IgD-negative memory B cell (primary cell): Measurements from ENCODE around the gene MYO16. TPM values are rescaled to one million over a fixed set of nuclear protein-coding genes. Genes with fewer than 3 reads are reported as not detected.

Experiments
- H3K27ac Mint-ChIP-seq, 3 donors: one replicate each; pipeline ENCODE4 v1.8.0; 2020 to 2022; ENCODE audit warnings: mild to moderate bottlenecking in 3 of 3, mixed read lengths in 3 of 3, moderate library complexity in 1 of 3
- H3K27me3 Mint-ChIP-seq: one replicate; pipeline ENCODE4 v1.8.0; 2021; ENCODE audit warnings: mixed read lengths
- H3K36me3 Mint-ChIP-seq: one replicate; pipeline ENCODE4 v1.8.0; 2020; ENCODE audit warnings: mild to moderate bottlenecking, mixed read lengths
- H3K4me1 Mint-ChIP-seq, 3 donors: one replicate each; pipeline ENCODE4 v1.8.0; 2020 to 2022; ENCODE audit warnings: mixed read lengths in 3 of 3, mild to moderate bottlenecking in 1 of 3
- H3K4me3 Mint-ChIP-seq, 4 donors: one replicate each; pipeline ENCODE4 v1.8.0; 2020 to 2022; ENCODE audit warnings: mild to moderate bottlenecking in 4 of 4, mixed read lengths in 4 of 4, moderate library complexity in 3 of 4
- H3K9me3 Mint-ChIP-seq, 3 donors: one replicate each; pipeline ENCODE4 v1.8.0; 2020 to 2021; ENCODE audit warnings: mixed read lengths in 3 of 3, mild to moderate bottlenecking in 1 of 3
- polyA plus RNA-seq: library from polyadenylated mRNA; unstranded; fragments of 300-500 nt; fragmentation: Illumina TruSeq; gene quantifications from one replicate; pipeline ENCODE4 v1.2.3, GENCODE V29; 2021

Gene MYO16
- polyA plus RNA-seq, 1 donor from 2014 or later = not detected

DNA sequence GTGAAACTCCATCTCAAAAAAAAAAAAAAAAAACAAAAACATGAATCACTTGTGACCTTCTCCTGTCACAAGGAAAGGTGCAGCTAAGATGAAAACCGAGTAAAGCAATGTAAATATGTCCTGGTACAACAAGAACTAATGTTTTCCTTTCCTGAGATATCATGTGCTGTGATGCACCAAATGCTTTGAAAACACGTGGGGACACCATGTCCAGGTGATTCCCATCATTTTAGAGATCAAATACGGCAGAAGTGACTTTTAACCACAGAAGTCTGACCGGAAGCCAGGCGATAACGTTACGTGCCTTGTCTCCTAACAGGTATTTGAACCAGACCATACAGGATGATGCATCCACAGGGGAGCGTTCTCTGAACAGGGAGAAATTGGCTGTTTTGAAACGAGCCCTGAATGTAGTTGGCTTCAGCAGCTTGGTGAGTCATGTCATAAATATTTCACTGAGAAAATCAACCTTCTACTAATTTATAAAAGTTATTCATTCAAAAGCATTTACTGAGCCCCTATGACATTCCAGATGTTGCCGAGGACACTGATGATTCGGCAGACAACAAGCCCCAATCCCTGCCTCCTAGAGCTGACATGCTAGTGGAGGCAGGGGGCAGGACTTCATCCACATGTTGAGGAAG, 328.1 kb downstream of the MYO16 start:
- no peaks in the 10 kb centered on the region for H3K36me3 Mint-ChIP-seq
- no peak overlapping the region for H3K4me3 Mint-ChIP-seq
- H3K4me1 Mint-ChIP-seq = peaks cover 0 to 2% (median 0%) of the 10 kb centered on the region in 3 donors
- no peak overlapping the region for H3K27ac Mint-ChIP-seq
- H3K27me3 Mint-ChIP-seq = peaks cover 1% of the 10 kb centered on the region
- no peaks in the 10 kb centered on the region for H3K9me3 Mint-ChIP-seq

DNA sequence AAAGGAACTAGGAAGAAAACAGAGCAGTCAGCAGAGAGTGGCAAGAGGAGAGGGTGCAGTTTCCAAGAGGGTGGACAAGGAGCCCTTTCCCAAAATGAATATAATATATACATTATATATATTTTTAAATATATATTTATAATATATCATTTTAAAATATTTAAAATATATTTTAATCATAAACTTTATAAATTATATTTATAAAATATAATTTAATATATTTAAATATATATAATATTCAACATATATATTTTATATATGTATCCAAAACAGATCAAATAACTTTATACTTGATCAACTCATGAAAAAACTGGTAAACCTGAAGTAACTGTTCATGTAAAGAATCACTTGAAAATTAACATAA, 328.6 kb downstream of the MYO16 start:
- peaks cover 1% of the 10 kb centered on the region for H3K27me3 Mint-ChIP-seq
- no peaks in the 10 kb centered on the region for H3K9me3 Mint-ChIP-seq
- H3K36me3 Mint-ChIP-seq = no peaks in the 10 kb centered on the region
- no peak overlapping the region for H3K4me3 Mint-ChIP-seq
- H3K4me1 Mint-ChIP-seq = peaks cover 0 to 2% (median 0%) of the 10 kb centered on the region in 3 donors
- no peak overlapping the region for H3K27ac Mint-ChIP-seq

DNA sequence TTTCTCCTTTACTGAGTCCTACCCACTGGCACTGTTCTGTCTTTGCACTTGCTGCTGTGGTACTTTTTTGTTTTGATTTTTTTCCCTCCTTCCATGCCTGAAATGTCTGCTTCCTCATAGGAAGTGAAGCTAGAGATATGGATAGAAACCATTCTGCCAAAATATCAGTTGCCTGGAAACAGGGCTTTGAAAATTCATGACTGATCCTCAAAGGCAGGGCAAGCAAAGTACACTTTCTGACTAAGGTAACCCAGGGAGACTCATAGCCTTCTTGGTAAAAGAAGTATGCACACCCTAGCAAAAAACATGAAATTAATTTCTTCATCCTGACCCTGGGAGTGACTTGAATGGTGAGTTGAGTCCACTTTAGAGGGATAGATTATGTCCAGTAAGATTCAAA, 329.8 kb downstream of the MYO16 start:
- Mint-ChIP-seq H3K36me3 (no peaks in the 10 kb centered on the region), H3K27me3 (peaks cover 1% of the 10 kb centered on the region), H3K27ac (no peak overlapping the region), H3K4me3 (no peak overlapping the region), H3K9me3 (no peaks in the 10 kb centered on the region), H3K4me1 (peaks cover 0 to 2% (median 0%) of the 10 kb centered on the region in 3 donors)

DNA sequence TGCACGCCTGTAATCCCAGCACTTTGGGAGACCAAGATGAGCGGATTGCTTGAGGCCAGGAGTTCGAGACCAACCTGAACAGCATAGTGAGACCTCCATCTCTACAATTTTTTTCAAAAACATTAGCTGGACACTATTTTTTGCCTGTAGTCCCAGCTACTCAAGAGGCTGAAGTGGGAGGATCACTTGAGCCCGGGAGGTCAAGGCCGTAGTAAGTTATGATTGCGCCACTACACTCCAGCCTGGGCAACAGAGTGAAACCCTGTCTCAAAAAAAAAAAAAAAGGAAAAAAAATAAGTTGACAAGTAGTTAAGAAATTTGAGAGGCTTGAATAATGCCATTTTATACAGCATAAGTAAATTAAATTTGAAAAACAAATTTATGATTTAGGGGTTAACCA, 330.6 kb downstream of the MYO16 start:
- Mint-ChIP-seq H3K9me3 (no peaks in the 10 kb centered on the region), H3K4me1 (peaks cover 0 to 2% (median 0%) of the 10 kb centered on the region in 3 donors), H3K27ac (no peak overlapping the region), H3K4me3 (no peak overlapping the region), H3K36me3 (no peaks in the 10 kb centered on the region), H3K27me3 (peaks cover 1% of the 10 kb centered on the region)

DNA sequence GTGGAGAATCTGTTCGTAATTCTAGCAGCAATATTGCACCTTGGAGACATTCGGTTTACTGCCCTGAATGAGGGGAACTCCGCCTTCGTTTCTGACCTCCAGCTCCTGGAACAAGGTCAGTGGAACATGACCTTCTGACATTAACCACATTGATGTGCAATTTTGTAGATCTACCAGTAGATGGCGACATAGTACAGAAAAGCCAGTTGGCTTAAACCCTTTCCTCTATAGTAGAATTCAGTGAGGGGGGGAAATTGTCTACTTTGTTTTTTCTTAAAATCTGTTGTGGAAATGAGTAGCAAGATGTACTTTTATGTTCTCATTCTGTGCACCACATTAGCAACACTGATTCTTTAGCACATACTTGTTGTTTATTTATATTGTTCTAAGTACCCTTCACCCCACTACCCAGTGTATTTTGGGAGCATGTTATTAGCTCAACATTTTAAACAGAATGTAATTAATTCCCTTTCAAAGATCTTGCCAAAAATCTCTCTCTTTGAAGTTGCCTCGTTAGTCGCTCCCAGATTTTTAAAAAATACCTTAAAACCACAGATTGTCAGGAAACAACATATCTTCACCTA, 332.2 kb downstream of the MYO16 start:
- no peaks in the 10 kb centered on the region for H3K36me3 Mint-ChIP-seq
- H3K27me3 Mint-ChIP-seq = peaks cover 1% of the 10 kb centered on the region
- no peaks in the 10 kb centered on the region for H3K9me3 Mint-ChIP-seq
- no peak overlapping the region for H3K4me3 Mint-ChIP-seq
- H3K27ac Mint-ChIP-seq = no peak overlapping the region
- H3K4me1 Mint-ChIP-seq = peaks cover 0 to 2% (median 0%) of the 10 kb centered on the region in 3 donors

DNA sequence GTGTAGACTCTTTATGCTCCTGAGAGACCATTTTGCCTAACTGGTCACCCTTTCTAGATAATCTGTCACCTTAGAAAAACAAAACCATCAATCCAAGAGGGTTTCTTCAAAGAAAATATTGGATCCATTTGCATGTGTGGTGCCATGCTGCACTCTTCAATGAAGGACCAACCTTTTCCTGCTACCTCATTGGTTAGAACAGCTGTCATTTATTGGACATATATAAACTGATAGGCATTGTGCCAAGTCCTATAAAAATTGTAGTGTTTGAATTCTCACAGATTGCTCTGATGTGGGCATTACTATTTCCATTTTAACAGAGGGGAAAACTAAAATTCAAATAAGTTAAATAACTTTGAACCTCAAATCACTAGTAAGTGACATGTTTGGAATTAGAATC, 333.2 kb downstream of the MYO16 start:
- Mint-ChIP-seq H3K27me3 (peaks cover 1% of the 10 kb centered on the region), H3K36me3 (no peaks in the 10 kb centered on the region), H3K4me3 (no peak overlapping the region), H3K9me3 (no peaks in the 10 kb centered on the region), H3K27ac (no peak overlapping the region), H3K4me1 (peaks cover 0 to 2% (median 0%) of the 10 kb centered on the region in 3 donors)

DNA sequence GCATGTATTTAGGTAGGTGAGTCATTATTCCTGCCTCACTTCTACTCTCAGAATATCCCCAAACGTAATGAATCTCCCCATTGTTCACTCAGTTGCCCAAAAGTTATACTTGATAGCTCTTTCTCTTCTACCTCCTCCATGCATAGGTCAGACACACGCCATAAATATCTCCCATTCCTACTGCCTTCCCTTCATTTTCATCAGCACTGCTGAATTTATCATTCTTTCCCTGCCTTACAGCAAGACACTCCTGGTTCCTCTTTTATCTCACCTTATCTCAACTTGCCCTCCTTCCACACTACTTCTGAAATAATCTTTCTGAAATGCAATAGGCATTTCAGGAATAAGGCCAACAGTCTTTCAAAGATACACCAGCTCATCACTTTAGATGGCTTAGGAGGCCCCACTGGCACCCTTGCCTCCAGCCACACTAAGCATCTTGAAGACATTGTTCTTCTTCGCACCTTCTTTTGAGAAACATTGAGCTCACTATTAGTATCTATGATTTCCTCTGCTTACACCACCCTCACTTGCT, 333.9 kb downstream of the MYO16 start:
- H3K27me3 Mint-ChIP-seq = no peaks in the 10 kb centered on the region
- no peak overlapping the region for H3K4me3 Mint-ChIP-seq
- no peaks in the 10 kb centered on the region for H3K9me3 Mint-ChIP-seq
- peaks cover 0 to 2% (median 0%) of the 10 kb centered on the region in 3 donors for H3K4me1 Mint-ChIP-seq
- no peaks in the 10 kb centered on the region for H3K36me3 Mint-ChIP-seq
- no peak overlapping the region for H3K27ac Mint-ChIP-seq

DNA sequence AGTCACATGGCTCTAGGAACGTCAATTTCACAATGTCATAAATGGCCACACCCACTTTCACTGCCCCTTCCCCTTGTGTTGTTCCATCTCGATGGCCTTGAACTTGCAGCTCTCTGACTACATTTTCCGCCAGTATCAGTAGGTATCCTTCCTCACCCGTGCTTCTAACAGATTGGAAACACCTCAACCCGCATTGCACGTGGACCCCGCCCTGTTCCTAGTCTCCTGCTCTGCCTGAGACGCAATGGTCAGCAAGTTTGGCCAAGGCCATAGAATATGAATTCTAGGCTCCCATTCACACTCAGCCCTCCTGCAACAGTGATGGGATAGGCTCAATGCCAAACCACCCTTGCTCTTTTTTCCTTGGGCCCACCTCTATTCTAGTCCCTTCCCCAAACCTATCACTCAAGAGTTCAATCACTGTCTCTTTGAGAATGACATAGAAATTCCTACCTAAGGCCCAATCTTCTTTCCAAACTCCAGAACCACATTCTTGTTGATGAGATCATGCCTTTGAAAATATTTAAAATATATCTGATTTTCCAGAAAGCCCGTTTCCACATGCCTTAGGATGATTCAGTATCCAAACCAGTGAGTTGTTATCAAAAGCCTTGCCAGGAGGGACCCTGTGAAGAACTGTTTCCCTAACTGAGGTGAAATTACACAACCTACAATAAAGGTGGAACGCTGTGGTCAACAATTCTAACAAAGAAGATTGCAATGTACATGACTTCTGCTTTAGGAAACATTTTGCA, 334.6 kb downstream of the MYO16 start:
- no peak overlapping the region for H3K4me3 Mint-ChIP-seq
- H3K36me3 Mint-ChIP-seq = no peaks in the 10 kb centered on the region
- no peaks in the 10 kb centered on the region for H3K27me3 Mint-ChIP-seq
- H3K4me1 Mint-ChIP-seq = peaks cover 0 to 2% (median 0%) of the 10 kb centered on the region in 3 donors
- H3K9me3 Mint-ChIP-seq = no peaks in the 10 kb centered on the region
- no peak overlapping the region for H3K27ac Mint-ChIP-seq

DNA sequence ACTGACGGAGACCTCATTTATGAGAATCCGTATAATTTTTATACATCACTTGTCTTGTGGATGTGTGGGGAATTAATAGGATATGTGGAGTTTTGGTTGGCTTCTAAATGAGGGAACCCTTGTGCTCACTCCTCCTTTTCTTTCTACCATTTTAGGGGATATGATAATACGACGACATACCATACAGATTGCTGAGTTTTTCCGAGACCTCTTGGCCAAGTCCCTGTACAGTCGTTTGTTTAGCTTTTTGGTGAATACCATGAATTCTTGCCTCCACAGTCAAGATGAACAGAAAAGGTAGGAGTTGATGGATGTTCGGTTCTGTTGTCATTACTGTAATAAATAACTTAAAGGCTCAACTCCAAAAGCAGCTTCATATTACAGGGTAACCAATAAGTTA, 335.2 kb downstream of the MYO16 start:
- Mint-ChIP-seq H3K27me3 (no peaks in the 10 kb centered on the region), H3K9me3 (no peaks in the 10 kb centered on the region), H3K4me1 (peaks cover 0 to 2% (median 0%) of the 10 kb centered on the region in 3 donors), H3K4me3 (no peak overlapping the region), H3K27ac (no peak overlapping the region), H3K36me3 (no peaks in the 10 kb centered on the region)

DNA sequence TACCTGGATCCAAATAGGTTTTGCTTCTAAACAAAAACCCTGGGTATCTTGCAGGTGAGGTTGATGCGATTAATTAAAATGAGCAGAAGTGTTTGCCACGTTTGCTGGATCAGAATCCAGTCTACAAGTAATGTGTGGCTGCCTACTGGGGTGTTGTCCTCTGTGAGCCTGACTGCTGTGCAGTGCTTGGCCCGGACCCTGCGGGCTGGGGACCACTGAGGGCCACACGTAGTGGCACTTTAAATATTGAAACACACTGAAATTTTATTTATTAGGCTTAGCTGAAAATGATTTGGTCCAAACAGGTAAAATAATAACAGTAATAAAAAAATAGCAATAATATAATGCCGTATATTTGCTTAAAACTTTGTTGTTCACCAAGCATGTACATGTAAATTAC, 338.0 kb downstream of the MYO16 start:
- H3K4me3 Mint-ChIP-seq = no peak overlapping the region
- H3K27me3 Mint-ChIP-seq = no peaks in the 10 kb centered on the region
- H3K27ac Mint-ChIP-seq = no peak overlapping the region
- H3K36me3 Mint-ChIP-seq = no peaks in the 10 kb centered on the region
- peaks cover 0 to 2% (median 0%) of the 10 kb centered on the region in 3 donors for H3K4me1 Mint-ChIP-seq
- no peaks in the 10 kb centered on the region for H3K9me3 Mint-ChIP-seq

DNA sequence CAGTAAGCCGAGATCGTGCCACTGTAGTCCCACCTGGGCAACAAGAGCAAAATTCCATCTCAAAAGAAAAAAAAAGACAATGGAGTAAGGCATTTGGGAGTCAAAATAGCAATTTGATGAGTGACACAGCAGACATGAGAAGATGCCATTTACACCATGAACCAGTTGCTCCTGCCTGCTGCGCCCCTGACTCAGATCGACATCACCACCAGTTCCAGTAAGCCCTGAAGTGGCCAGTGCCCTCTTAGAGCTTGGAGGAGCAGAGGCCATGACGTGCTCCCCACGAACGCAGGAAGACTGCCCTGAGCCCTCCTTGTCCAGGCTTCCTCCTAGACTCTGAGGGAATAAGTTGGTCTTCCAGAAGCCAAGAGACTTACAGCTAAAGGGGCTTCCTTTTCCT, 339.2 kb downstream of the MYO16 start:
- no peak overlapping the region for H3K4me3 Mint-ChIP-seq
- H3K27me3 Mint-ChIP-seq = no peaks in the 10 kb centered on the region
- H3K9me3 Mint-ChIP-seq = no peaks in the 10 kb centered on the region
- peaks cover 0 to 2% (median 0%) of the 10 kb centered on the region in 3 donors for H3K4me1 Mint-ChIP-seq
- no peaks in the 10 kb centered on the region for H3K36me3 Mint-ChIP-seq
- no peak overlapping the region for H3K27ac Mint-ChIP-seq

DNA sequence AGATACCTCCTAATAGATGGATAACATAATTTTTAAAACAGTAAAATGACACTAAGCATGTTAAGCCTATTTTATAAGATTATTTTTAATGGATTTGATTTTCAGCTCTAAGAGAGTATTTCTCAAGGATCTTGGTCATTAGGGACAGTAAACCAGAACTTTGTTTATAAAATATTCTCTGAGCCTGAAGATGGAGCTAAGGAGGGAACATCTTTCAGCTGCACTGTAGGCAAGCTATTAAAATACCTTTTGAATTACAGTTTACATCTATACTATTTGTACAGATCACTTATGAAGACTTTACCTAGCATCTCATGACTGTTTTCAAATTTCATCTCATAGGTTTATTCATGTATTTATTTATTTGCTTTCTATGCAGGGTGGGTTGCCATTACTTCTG, 345.3 kb downstream of the MYO16 start:
- Mint-ChIP-seq H3K27me3 (peaks cover 2% of the 10 kb centered on the region), H3K27ac (no peak overlapping the region), H3K9me3 (no peaks in the 10 kb centered on the region), H3K4me1 (no peaks in the 10 kb centered on the region), H3K4me3 (no peak overlapping the region), H3K36me3 (no peaks in the 10 kb centered on the region)

DNA sequence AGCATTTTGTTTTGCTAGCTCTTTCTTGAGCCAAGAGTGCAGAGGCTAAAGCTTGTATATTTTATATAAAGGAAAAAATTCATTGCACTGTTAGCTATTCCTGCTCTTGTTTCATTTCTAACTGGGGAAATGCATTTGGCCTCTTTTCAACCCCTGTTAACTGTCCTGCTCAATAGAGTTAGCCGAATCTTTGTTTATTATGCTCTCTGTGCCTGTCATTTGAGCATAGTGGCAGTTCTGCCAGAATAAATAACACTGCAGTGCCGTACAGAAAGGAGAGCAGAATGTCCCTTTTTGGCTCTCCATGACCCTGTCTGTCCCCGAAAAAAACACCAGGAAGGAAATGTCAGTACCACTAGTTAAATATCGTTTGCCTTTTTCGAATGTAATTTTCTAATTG, 350.8 kb downstream of the MYO16 start:
- Mint-ChIP-seq H3K4me1 (no peaks in the 10 kb centered on the region), H3K4me3 (no peak overlapping the region), H3K9me3 (no peaks in the 10 kb centered on the region), H3K36me3 (no peaks in the 10 kb centered on the region), H3K27me3 (peaks cover 2% of the 10 kb centered on the region), H3K27ac (no peak overlapping the region)

DNA sequence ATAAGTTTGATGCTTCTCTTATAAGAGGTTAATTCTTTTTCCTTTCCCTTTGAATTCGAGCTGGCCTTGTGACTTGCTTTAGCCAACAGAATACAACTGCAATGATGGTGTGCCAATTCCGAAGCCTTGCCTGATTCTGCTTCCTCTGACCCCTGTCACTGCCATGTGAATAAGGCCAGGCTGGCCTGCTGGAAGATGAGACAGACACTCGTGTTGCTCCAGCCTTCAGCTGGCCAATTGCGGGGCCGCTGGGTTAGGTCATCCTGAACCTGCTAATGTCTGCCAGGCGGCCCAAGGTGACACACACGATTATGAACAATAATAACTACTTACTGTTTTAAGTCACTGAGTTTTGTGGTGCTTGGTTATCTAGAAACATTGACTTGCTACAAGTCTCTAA, 352.0 kb downstream of the MYO16 start:
- no peak overlapping the region for H3K4me3 Mint-ChIP-seq
- no peaks in the 10 kb centered on the region for H3K4me1 Mint-ChIP-seq
- no peaks in the 10 kb centered on the region for H3K9me3 Mint-ChIP-seq
- H3K36me3 Mint-ChIP-seq = no peaks in the 10 kb centered on the region
- H3K27me3 Mint-ChIP-seq = peaks cover 2% of the 10 kb centered on the region
- H3K27ac Mint-ChIP-seq = no peak overlapping the region

DNA sequence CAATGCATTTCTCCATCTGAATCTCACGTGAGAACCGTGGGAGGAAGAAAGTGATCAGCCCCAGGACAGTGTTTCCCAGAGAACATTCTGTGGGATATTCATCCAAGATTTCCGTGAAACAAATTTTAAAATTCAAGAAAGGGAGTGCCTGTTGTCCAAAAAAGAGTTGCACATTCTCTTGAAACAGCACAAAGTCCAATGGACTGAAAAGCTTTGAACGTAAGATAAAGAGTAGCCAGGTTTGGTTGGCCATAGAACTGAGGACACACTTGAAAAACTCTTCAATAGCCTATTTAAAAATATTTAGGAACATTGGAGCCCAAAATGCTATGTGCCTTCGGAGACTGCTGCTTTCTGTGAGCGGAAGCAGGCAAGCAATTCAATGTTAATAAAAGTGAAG, 353.9 kb downstream of the MYO16 start:
- no peak overlapping the region for H3K4me3 Mint-ChIP-seq
- no peak overlapping the region for H3K27ac Mint-ChIP-seq
- H3K36me3 Mint-ChIP-seq = no peaks in the 10 kb centered on the region
- no peaks in the 10 kb centered on the region for H3K9me3 Mint-ChIP-seq
- no peaks in the 10 kb centered on the region for H3K4me1 Mint-ChIP-seq
- peaks cover 1% of the 10 kb centered on the region for H3K27me3 Mint-ChIP-seq
